Measurements from ENCODE around the gene KIF22. TPM values are rescaled to one million over a fixed set of nuclear protein-coding genes. Genes with fewer than 3 reads are reported as not detected.
A peak's percentile ranks its signal among the peaks of the same experiment; 100 is the strongest.

Gene KIF22
- total and polyA plus RNA-seq, 9 of the 15 experiments (the other 6 are each of a cell fraction or from before 2014, with no cell fraction given) = 8.7 to 232 (median 131) TPM

DNA sequence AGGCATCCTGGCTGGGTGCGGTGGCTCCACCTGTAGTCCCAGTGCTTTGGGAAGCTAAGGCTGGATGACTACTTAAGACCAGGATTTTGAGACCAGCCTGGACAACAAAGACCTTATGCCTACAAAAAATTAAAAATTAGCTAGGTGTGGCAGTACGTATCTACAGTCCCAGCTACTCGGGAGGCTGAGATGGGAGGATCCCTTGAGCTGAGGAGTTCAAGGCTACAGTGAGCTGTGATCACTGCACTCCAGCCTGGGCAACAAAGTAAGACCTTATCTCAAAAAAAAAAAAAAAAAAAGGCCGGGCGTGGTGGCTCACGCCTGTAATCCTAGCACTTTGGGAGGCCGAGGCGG, 35.8 kb downstream of the KIF22 start (continued):
- TF ChIP-seq HCFC1 (IDR thresholded peaks at IDR 0.05; ENCODE audit: low read depth, low read length) (no peak), SMAD2 (IDR thresholded peaks at IDR 0.05; ENCODE audit: low read depth, low read length) (no peak), GTF2E2 (tag; IDR thresholded peaks at IDR 0.05) (no peak), HMG20B (CRISPR knock-in tag; IDR thresholded peaks at IDR 0.05) (no peak), ZKSCAN1 (IDR thresholded peaks at IDR 0.05; ENCODE audit: low read depth, low read length) (no peak), ETV5 (CRISPR knock-in tag; IDR thresholded peaks at IDR 0.05; ENCODE audit: low read depth) (no peak), ZNF175 (CRISPR knock-in tag; IDR thresholded peaks at IDR 0.05; ENCODE audit: low read depth) (no peak), MYBL2 (IDR thresholded peaks at IDR 0.05; ENCODE audit: low read depth) (no peak), MYBL2 (CRISPR knock-in tag; IDR thresholded peaks at IDR 0.05; ENCODE audit: borderline replicate concordance) (no peak), YY1 (IDR thresholded peaks at IDR 0.05; ENCODE audit: borderline replicate concordance in 1 of 3, control insufficient read depth in 1 of 3, extremely low read depth in 1 of 3, insufficient read depth in 3 of 3, insufficient read length in 1 of 3, insufficient replicate concordance in 2 of 3, low read depth in 1 of 3, low read length in 2 of 3) (no peak)

GRCh38 chr16:29830774-29831173, 40.2 kb downstream of the KIF22 start:
- FAIRE-seq = no peak
- H3K4me3 ChIP-seq = no peak overlapping the region

More at GRCh38 chr16:29830774-29831173, 40.2 kb downstream of the KIF22 start:
- H2AFZ ChIP-seq (ENCODE audit: low read depth, low read length) = no peak overlapping the region
- WGBS (ENCODE audit: insufficient coverage, low coverage, missing lambda C conversion rate) = 8% methylated on average over 11 of the region's 11 CpGs
- no peaks in the 10 kb centered on the region for H3K79me2 ChIP-seq (ENCODE audit: control insufficient read depth, insufficient read depth, low read length)
- no peak for TF ChIP-seq TCFL5 (CRISPR knock-in tag; conservative IDR thresholded peaks at IDR 0.05)
- TF ChIP-seq POLR2H (tag; IDR thresholded peaks at IDR 0.05; ENCODE audit: low read depth) = no peak
- TF ChIP-seq SNAPC5 (CRISPR knock-in tag; IDR thresholded peaks at IDR 0.05) = no peak
- no peak for TF ChIP-seq ELK1 (CRISPR knock-in tag; IDR thresholded peaks at IDR 0.05)
- TF ChIP-seq ZNF384 (IDR thresholded peaks at IDR 0.05; ENCODE audit: low read depth, low read length) = no peak
- no peak for TF ChIP-seq PHTF2 (CRISPR knock-in tag; IDR thresholded peaks at IDR 0.05)
- TF ChIP-seq HNRNPLL (IDR thresholded peaks at IDR 0.05; ENCODE audit: low read depth, low read length, poor library complexity, severe bottlenecking) = no peak
- no peak for TF ChIP-seq KLF1 (tag; IDR thresholded peaks at IDR 0.05)
- 0 out of 4 replicates have a peak overlapping the region, but pooled peaks of 1 of the 2 experiments have one; percentile 58 for H3K9ac ChIP-seq (ENCODE audit: insufficient read depth in 1 of 2, low read depth in 2 of 2, low read length in 2 of 2)
- ChIA-PET POLR2A (no interaction called here), CTCF (ENCODE audit: low intra/inter-chr PET ratio) (no interaction called here)
- no peaks in the 10 kb centered on the region for H3K36me3 ChIP-seq (ENCODE audit: control insufficient read depth, insufficient read depth, low read length)
- no peak overlapping the region for H3K27ac ChIP-seq (ENCODE audit: extremely low read depth, low read depth, low read length)
- H3K4me1 ChIP-seq (replicated peaks in 1 of 2; ENCODE audit: control insufficient read depth in 2 of 2, insufficient read depth in 2 of 2, low read length in 2 of 2) = peaks cover under 1 to 7% of the 10 kb centered on the region in 2 experiments; a peak in 4 of 5 replicates
- in situ Hi-C loops (cut with MboI) = no loop called here
- ATAC-seq (no peak), DNase-seq (ENCODE audit: extremely low read depth in 1 of 4, low spot score in 3 of 4) (no peak)
- H3K9me1 ChIP-seq (ENCODE audit: control insufficient read depth, insufficient read depth, low read length) = no peaks in the 10 kb centered on the region
- no peaks in the 10 kb centered on the region for H4K20me1 ChIP-seq (replicated peaks; ENCODE audit: control insufficient read depth, insufficient read depth, low read length)
- BruUV-seq (replicated peaks) = no TSS peak
- no peak overlapping the region for H3K4me2 ChIP-seq (ENCODE audit: insufficient read depth, low read length)
- peaks cover 2 to 13% of the 10 kb centered on the region in 2 experiments; a peak in 3 of 5 replicates for H3K27me3 ChIP-seq (ENCODE audit: control insufficient read depth in 2 of 2, insufficient read depth in 2 of 2, low read length in 2 of 2)
- intact Hi-C loops (cut with micrococcal nuclease) = no loop called here
- H3K9me3 ChIP-seq (replicated peaks; ENCODE audit: control insufficient read depth, insufficient read depth, low read depth, low read length) = no peaks in the 10 kb centered on the region

Data from K562 (cell line).